Pulmonary artery endothelial cell (primary cell): ENCODE data around the gene SAE1. TPM values are rescaled to one million over a fixed set of nuclear protein-coding genes. Genes with fewer than 3 reads are reported as not detected.
"Not testable (repeated sequence)": the region's sequence is repeated elsewhere in the genome, so short reads cannot be mapped to it uniquely, and the experiment has no call there.

Experiments used
- DNase-seq: peaks from one replicate; pipeline ENCODE4 v3.0.0-alpha.2; 2011; ENCODE audit warnings: low read depth, low spot score
- total RNA-seq: library from RNA; depleted of rRNA; stranded (reverse); fragments of >200 nt; gene quantifications from 2 replicates; pipeline ENCODE4 v1.2.3, GENCODE V29; 2014

Gene SAE1
- total RNA-seq, 1 donor from 2014 or later: 210 TPM

GRCh38 chr19:47239610-47240296 is 109.1 kb downstream of the SAE1 start:
- no peak for DNase-seq

- DNase-seq: no peak
Measured at GRCh38 chr19:47240556-47240955, 109.9 kb downstream of the SAE1 start.

GRCh38 chr19:47240996-47241918 is 110.6 kb downstream of the SAE1 start:
- no peak for DNase-seq

GRCh38 chr19:47241919-47242577 is 111.4 kb downstream of the SAE1 start:
- DNase-seq: no peak

DNA sequence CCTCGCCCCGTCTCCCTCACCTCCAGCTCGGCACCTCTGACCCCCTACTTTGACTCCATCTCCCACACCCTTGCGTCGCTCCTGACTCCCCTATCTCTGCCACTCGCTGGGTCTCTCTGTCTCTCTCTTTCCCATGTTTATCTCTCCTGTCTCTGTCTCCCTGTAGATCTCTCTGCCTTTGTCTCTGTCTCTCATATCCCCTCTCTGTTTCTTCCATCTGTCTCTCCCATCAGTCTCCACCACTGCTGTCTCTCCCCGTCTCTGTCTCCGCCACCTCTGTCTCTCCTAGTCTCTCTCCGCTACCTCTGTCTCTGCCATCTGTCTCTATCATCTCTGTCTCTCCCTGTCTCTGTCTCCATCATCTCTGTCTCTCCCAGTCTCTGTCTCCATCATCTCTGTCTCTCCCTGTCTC is 112.7 kb downstream of the SAE1 start:
- DNase-seq: no peak

- DNase-seq: peak; percentile 95
Measured at GRCh38 chr19:47243776-47244547, 113.3 kb downstream of the SAE1 start.

DNA sequence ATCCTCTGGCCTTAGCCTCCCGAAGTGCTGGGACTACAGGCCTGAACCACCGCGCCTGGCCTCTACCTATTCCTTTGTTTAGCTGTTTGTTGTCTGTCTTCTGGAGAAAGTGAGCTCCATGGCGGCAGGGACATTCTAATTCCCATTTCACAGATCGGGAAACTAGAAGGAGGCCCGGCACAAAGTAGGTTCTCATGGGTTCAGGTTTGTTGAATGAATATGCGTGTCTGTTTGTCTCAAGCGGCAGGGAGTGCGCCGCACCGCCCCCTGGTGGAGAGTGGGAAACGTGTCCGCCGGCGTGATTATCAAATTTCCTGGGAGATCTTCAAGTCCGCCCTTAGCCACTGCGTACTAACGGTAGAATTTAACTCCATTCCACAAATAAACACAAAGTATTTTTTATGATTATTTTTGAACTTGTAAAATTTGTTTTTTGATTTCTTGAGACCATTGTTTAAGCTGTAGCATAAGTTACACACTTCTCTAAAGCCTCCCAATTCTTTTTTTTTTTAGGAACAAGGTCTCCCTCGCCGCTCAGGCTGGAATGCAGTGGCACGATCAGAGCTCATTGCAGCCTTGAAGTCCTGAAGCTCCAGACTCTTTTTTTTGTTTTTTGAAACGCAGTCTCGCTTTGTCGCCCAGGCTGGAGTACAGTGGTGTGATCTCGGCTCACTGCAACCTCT is 116.8 kb downstream of the SAE1 start:
- no peak for DNase-seq

- DNase-seq: not testable (repeated sequence)
Measured at GRCh38 chr19:47253016-47253415, 122.4 kb downstream of the SAE1 start.

GRCh38 chr19:47253467-47253881 is 122.8 kb downstream of the SAE1 start:
- no peak for DNase-seq

DNA sequence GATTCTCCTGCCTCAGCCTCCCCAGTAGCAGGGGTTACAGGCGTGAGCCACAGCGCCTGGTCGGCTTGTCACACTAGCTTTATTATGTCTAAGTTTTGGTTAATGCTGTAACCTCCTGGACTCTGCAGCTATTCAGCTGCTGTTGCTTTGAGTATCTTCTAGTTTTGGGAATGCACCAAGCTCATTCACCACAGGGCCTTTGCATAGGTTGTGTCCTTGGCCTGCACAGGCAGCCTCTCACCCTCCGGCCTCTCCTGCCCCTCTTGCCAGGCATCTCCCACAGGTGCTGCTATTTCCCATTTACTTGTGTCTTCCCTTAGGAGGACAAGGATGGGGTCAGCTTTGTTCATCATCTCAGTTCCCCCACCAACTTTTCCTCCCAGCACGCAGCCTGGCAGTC is 123.3 kb downstream of the SAE1 start:
- DNase-seq: no peak

DNA sequence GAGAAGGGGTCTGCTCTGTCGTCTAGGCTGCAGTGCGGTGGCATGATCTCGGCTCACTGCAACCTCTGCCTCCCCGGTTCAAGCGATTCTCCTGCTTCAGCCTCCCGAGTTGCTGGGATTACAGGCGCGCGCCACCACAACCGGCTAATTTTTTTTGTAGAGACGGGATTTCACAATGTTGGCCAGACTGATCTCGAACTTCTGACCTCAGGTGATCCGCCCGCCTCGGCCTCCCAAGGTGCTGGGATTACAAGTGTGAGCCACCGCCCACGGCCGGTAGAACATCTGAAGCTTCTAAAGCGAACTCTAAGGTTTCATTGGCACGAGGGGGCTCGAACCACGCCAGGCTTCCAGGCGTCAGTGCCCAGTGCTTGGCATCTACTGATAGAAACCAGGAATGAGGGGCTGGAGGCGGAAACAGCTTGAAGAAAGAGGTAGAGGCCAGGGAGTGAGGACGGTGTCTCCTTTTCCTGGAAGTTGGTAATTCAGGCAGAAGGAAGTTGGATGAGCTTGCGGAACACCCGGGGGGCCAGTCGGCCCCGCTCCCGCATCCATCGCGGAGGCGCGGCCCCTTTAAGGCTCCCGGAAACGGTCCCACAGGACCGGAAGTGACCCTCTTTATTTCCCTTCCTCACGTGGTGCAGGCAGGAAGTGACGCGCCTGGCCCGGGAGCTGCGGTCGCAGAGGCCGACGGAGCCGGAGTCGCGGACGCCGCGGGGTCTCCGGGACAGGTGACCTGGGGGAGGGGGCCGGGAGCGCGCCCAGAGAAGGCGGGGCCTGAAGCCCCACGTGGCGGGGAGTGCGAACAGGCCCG is 125.5 kb downstream of the SAE1 start, which contains the start of gene CCDC9:
TSS of gene CCDC9 (plus strand) at position 647 of the 814 bp plus-strand sequence. CDS start 1,876 bp downstream, outside the sequence.
- DNase-seq: peak; percentile 84

DNA sequence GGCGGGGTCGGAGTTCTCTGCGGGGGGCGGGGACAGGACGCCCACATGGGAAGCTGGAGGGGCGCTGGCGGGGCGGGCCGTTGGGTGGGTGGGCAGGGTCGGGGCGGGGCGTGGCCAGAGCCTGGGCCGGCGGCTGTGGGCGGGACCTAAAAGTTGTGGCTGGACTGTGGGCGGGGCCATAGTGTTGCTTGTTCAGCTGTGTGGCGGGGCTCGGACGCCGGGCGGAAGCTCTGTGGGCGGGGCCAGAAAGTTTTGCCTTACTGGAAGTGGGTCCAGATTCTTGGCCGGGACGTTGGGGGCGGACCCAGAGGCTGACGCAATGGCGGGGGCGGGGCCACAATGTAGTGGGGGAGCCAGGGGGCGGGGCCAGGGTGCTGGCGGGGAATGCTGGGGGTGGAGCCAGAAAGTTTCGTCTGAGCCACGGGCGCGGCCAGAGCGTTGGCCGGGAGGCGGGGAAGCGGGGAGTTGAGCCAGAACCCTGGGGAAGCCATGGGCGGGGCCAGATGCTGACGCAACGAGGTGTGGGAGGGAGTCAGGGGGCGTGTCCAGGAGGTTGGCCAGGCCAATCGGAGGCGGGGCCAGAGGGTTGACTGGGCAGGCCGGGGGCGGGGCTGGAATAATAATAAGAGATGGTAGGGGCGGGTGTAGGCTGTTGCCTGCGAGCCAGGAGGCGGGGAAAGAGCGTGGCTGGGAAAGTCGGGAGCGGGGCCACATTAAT is 126.2 kb downstream of the SAE1 start:
- peak; percentile 93 for DNase-seq

DNA sequence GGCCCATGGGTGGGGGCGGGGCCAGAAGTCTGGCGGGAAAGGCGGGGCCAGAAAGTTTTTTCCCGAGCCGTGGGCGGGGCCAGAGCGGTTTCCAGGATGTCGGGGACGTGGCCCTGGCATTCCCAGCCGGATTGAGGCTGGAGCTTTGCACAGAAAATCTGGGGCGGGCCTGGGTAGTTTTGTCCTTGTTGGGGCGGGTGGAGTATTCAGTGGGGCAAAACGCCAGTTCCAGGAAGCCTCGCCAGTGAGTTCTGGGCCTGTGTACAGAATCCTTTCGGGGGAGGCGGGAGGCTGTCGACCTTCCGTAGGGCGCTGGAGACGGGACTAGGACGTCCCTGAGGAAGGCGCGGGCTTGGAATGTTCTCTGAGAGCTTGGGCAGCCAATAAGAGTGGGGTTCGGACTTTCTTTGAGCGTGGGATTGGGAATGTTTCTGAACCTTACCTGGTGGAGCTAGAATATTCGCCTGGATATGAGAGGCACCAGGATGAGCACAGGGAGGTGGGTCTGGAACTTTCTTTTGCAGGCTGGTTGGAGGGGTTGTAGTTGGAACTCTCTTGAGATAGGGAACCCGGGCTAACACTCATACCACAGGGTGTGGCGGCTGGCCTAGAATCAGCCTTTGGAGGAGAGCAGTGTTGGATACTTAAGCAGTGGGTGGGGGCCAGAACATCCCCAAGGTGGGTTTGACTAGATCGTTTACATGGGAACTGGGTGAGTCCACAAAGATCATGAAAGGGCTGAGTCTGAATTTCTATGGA is 127.0 kb downstream of the SAE1 start:
- no peak for DNase-seq

- no peak for DNase-seq
Measured at GRCh38 chr19:47258434-47258833, 127.8 kb downstream of the SAE1 start.

- no peak for DNase-seq
Measured at GRCh38 chr19:47258895-47259555, 128.4 kb downstream of the SAE1 start.
